HG02571 (cell line): ENCODE data around the gene EMX2.

Experiments
- ATAC-seq: cut with Tn5 transposase; IDR thresholded peaks from one replicate; pipeline ENCODE4 v1.9.1; 2021; ENCODE audit warnings: mild to moderate bottlenecking, moderate library complexity; ENCODE audit not compliant: unreplicated experiment

EMX2 gene

GRCh38 chr10:117594722-117595121 lies 52.2 kb downstream of the EMX2 start:
- ATAC-seq: no peak

DNA sequence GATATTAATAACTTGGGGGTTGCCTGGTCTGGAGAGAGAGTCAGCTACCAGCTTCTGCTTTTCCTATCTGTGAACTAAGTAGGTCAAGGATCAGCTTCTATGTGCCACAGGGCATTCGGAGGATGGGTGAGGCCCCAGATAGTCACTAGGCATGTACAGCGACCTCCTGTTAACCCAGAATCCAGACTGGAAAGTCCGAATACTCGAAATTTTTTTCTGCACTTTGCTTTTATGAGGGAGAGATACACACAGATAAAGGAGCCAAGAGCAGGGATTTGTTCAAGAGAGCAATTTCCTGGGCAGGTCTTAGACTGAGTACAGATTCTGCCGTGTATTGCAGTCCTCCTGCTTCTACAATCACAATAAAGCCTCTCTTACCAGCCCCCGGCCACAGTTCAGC lies 54.2 kb downstream of the EMX2 start:
- no peak for ATAC-seq

GRCh38 chr10:117597216-117597615 lies 54.7 kb downstream of the EMX2 start:
- no peak for ATAC-seq
